ENCODE results near the gene MRPL32. TPM values are rescaled to one million over a fixed set of nuclear protein-coding genes. Genes with fewer than 3 reads are reported as not detected.

MRPL32 gene
- total RNA-seq, 3 donors from 2014 or later (not counting 1 experiment from before 2014, with no cell fraction given), result 22.5 to 36.9 (median 32.6) TPM

DNA sequence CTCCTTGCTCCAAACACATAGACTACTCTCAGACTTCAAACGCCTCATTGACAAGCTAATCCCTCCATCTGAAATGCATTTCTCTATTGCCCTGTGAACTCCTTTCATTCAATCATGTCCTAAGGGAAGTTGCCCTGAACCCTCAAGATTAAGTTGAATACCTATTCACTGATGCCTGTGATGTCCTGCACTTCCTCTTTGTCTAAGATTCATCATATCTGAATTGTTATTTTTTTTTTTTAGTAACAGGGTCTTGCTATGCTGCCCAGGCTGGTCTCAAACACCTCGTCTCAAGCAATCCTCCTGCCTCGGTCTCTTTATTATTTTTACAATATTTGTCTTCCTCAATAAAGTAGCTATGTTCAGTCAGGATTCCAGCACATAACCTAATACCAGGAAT lies 3.4 kb upstream of the MRPL32 start:
- Histone ChIP-seq H3K27me3 (ENCODE audit: control insufficient read depth, insufficient read depth, low read length) (no peaks in the 10 kb centered on the region), H3K4me1 (ENCODE audit: control insufficient read depth, insufficient read depth, low read length) (peaks cover 16% of the 10 kb centered on the region), H3K4me3 (ENCODE audit: low read length) (no peak overlapping the region), H3K27ac (ENCODE audit: low read length) (no peak overlapping the region), H3K9me3 (ENCODE audit: control insufficient read depth, insufficient read depth, low read length) (no peaks in the 10 kb centered on the region), H3K36me3 (ENCODE audit: control insufficient read depth, insufficient read depth, low read length) (peaks cover 36% of the 10 kb centered on the region)
- Mint-ChIP-seq H3K4me1 (peaks cover 44 to 59% of the 10 kb centered on the region in 2 donors), H3K9me3 (no peaks in the 10 kb centered on the region), H3K27ac (peak overlapping the region; percentile 6 to 11), H3K36me3 (peaks cover 15% of the 10 kb centered on the region), H3K27me3 (ENCODE audit: low read depth in 2 of 2) (no peaks in the 10 kb centered on the region), H3K4me3 (no peak overlapping the region)
- ATAC-seq, result no peak
- intact Hi-C loops (cut with micrococcal nuclease), result no loop called here
- DNase-seq, result no peak
- TF ChIP-seq, protein P1, sequence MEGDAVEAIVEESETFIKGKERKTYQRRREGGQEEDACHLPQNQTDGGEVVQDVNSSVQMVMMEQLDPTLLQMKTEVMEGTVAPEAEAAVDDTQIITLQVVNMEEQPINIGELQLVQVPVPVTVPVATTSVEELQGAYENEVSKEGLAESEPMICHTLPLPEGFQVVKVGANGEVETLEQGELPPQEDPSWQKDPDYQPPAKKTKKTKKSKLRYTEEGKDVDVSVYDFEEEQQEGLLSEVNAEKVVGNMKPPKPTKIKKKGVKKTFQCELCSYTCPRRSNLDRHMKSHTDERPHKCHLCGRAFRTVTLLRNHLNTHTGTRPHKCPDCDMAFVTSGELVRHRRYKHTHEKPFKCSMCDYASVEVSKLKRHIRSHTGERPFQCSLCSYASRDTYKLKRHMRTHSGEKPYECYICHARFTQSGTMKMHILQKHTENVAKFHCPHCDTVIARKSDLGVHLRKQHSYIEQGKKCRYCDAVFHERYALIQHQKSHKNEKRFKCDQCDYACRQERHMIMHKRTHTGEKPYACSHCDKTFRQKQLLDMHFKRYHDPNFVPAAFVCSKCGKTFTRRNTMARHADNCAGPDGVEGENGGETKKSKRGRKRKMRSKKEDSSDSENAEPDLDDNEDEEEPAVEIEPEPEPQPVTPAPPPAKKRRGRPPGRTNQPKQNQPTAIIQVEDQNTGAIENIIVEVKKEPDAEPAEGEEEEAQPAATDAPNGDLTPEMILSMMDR (IDR thresholded peaks at IDR 0.05), result no peak
- 60% methylated on average over 3 of the region's 3 CpGs for WGBS (ENCODE audit: insufficient coverage)

DNA sequence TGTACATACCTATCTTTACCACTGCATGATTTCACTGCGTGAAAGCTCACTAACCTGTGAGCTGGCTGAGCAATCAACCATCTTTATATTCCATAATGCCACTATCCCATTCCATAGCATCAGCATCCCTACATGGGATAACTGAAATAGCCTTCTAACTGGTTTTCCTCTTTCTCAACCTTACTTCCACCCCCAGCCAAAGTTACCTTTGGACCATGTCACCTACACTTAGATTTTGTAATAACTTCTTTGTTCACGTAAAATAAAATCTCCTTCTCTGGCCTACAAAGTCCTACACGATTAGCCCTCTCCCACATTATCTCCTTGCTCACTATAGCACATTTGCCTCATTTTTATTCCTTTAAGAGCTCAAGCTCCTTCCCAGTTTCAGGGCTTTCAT lies 2.7 kb upstream of the MRPL32 start:
- Mint-ChIP-seq H3K4me3 (peak overlapping the region; percentile 35), H3K36me3 (peaks cover 14% of the 10 kb centered on the region), H3K27me3 (ENCODE audit: low read depth in 2 of 2) (no peaks in the 10 kb centered on the region), H3K27ac (peak overlapping the region; percentile 11 to 67), H3K4me1 (peaks cover 44 to 62% of the 10 kb centered on the region in 2 donors), H3K9me3 (no peaks in the 10 kb centered on the region)
- no peaks in the 10 kb centered on the region for H3K9me3 ChIP-seq (ENCODE audit: control insufficient read depth, insufficient read depth, low read length)
- ATAC-seq, result no peak
- intact Hi-C loops (cut with micrococcal nuclease), result no loop called here
- H3K36me3 ChIP-seq (ENCODE audit: control insufficient read depth, insufficient read depth, low read length), result peaks cover 29% of the 10 kb centered on the region
- no peak for DNase-seq
- no peak overlapping the region for H3K4me3 ChIP-seq (ENCODE audit: low read length)
- H3K27me3 ChIP-seq (ENCODE audit: control insufficient read depth, insufficient read depth, low read length), result no peaks in the 10 kb centered on the region
- no peak overlapping the region for H3K27ac ChIP-seq (ENCODE audit: low read length)
- H3K4me1 ChIP-seq (ENCODE audit: control insufficient read depth, insufficient read depth, low read length), result peaks cover 16% of the 10 kb centered on the region
- 63% methylated on average over 3 of the region's 3 CpGs for WGBS (ENCODE audit: insufficient coverage)
- TF ChIP-seq, protein P1 (IDR thresholded peaks at IDR 0.05), result no peak

DNA sequence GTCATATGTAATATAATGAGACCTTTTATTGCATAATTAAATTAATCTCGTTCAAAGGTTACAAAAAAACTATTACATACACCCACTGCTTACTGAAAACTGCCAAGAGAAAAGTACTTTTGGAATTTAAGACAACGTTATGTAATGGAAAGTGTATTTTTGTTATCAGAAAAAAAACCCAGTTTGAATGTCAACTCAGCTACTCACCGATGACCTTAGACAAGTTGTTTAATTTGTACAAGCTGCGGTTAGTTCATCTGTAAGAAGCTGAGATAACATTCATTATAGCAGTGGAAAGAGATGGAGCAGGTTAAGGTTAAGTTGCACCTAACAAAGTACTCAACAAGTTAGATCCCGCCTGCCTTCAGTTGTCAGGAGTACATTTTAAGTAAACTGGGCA lies 1.3 kb upstream of the MRPL32 start:
- Mint-ChIP-seq H3K4me1 (peaks cover 36 to 54% of the 10 kb centered on the region in 2 donors), H3K4me3 (peak overlapping the region; percentile 100), H3K36me3 (peaks cover 6% of the 10 kb centered on the region), H3K27ac (peak overlapping the region; percentile 98 to 99), H3K9me3 (no peaks in the 10 kb centered on the region), H3K27me3 (ENCODE audit: low read depth in 2 of 2) (no peaks in the 10 kb centered on the region)
- 25% methylated on average over 3 of the region's 5 CpGs for WGBS (ENCODE audit: insufficient coverage)
- H3K27ac ChIP-seq (ENCODE audit: low read length), result peak overlapping the region; percentile 91
- intact Hi-C loops (cut with micrococcal nuclease), result no loop called here
- H3K9me3 ChIP-seq (ENCODE audit: control insufficient read depth, insufficient read depth, low read length), result no peaks in the 10 kb centered on the region
- ATAC-seq (no peak), DNase-seq (no peak)
- TF ChIP-seq, protein P1 (IDR thresholded peaks at IDR 0.05), result no peak
- peaks cover 16% of the 10 kb centered on the region for H3K4me1 ChIP-seq (ENCODE audit: control insufficient read depth, insufficient read depth, low read length)
- H3K4me3 ChIP-seq (ENCODE audit: low read length), result peak overlapping the region; percentile 88
- no peaks in the 10 kb centered on the region for H3K27me3 ChIP-seq (ENCODE audit: control insufficient read depth, insufficient read depth, low read length)
- peaks cover 25% of the 10 kb centered on the region for H3K36me3 ChIP-seq (ENCODE audit: control insufficient read depth, insufficient read depth, low read length)

DNA sequence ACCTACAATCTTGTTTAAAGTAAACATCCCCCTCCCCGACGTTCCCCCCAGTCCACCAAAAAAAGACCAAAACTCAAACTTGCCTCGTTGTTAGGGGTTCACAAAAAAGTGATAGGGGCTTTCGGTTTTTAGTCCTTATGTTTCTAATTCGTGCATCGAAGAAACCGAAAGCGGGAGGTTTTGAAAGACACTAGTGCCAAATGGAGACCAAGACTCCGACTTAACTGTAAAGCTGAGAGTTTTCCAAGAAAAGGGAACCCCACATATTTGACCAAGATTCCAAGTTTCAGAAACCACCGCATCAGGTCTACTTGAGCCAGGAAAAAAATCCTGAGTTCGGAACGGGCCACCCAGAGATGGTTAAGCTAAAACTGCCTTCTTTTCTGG lies 736 bp upstream of the MRPL32 start:
- DNase-seq (peak in 1 of 2 donors; percentile 58), ATAC-seq (no peak)
- intact Hi-C loops (cut with micrococcal nuclease), result no loop called here
- Histone ChIP-seq H3K9me3 (ENCODE audit: control insufficient read depth, insufficient read depth, low read length) (no peaks in the 10 kb centered on the region), H3K27ac (ENCODE audit: low read length) (peak overlapping the region; percentile 91), H3K4me1 (ENCODE audit: control insufficient read depth, insufficient read depth, low read length) (peaks cover 16% of the 10 kb centered on the region), H3K27me3 (ENCODE audit: control insufficient read depth, insufficient read depth, low read length) (no peaks in the 10 kb centered on the region), H3K36me3 (ENCODE audit: control insufficient read depth, insufficient read depth, low read length) (peaks cover 22% of the 10 kb centered on the region), H3K4me3 (ENCODE audit: low read length) (peak overlapping the region; percentile 88)
- Mint-ChIP-seq H3K4me1 (peaks cover 36 to 54% of the 10 kb centered on the region in 2 donors), H3K4me3 (peak overlapping the region; percentile 100), H3K27ac (peak overlapping the region; percentile 98 to 99), H3K9me3 (no peaks in the 10 kb centered on the region), H3K36me3 (peaks cover 6% of the 10 kb centered on the region), H3K27me3 (ENCODE audit: low read depth in 2 of 2) (no peaks in the 10 kb centered on the region)
- 0% methylated on average over 11 of the region's 12 CpGs for WGBS (ENCODE audit: insufficient coverage)
- TF ChIP-seq, protein P1 (IDR thresholded peaks at IDR 0.05), result no peak
